GM21737 (cell line): ENCODE results near the gene F2RL2.
A peak's percentile ranks its signal among the peaks of the same experiment; 100 is the strongest.
"Not testable (repeated sequence)": the region's sequence is repeated elsewhere in the genome, so short reads cannot be mapped to it uniquely, and the experiment has no call there.

Source experiments
- ATAC-seq: cut with Tn5 transposase; IDR thresholded peaks from one replicate; pipeline ENCODE4 v1.9.1; 2021; ENCODE audit warnings: mild to moderate bottlenecking, moderate library complexity; ENCODE audit not compliant: unreplicated experiment

Gene F2RL2

GRCh38 chr5:76622076-76622475 is 1.1 kb downstream of the F2RL2 start:
- no peak for ATAC-seq

DNA sequence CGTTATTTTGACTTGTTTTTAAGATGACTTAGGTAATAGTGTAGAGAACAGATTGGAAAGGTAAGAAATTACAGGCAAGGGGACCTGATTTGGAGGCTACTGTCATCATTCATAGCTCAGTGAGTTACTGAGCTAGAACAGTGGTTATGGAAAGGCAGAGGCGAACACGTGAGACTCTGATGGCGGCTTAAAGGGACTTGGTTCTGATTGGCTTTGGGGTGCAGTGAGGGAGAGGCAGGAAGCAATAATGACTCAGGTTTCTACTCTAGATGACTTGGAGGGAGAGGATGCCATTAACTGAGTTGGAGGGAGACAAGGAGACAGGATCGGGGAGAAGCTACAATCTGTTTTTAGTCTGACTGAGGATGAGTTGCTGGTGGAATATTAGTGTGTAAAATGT is 3.0 kb downstream of the F2RL2 start:
- no peak for ATAC-seq

DNA sequence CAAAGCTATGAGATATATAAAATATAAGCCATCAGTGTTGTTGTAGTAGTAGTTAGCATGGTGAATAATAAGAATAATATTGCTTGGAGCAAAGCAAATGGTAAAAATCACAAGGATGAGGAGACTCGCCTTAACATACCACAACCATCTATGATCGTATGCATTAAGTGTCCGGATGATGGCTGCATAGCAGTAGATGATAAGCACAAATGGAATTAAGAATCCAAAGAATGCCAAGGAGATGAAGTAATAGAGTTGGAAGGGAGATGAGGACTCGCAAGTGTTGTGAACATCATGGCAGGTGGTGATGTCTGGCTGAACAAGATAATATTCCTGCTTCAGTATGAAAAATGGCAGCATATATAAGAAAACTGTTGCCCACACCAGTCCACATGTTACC is 5.5 kb downstream of the F2RL2 start:
- no peak for ATAC-seq

GRCh38 chr5:76617229-76617628 is 6.0 kb downstream of the F2RL2 start:
- no peak for ATAC-seq

GRCh38 chr5:76616206-76616605 is 7.0 kb downstream of the F2RL2 start:
- ATAC-seq: no peak

- no peak for ATAC-seq
These were observed 7.4 kb downstream of the F2RL2 start for GRCh38 chr5:76615759-76616158.

GRCh38 chr5:76612942-76613341 is 10.3 kb downstream of the F2RL2 start:
- no peak for ATAC-seq

DNA sequence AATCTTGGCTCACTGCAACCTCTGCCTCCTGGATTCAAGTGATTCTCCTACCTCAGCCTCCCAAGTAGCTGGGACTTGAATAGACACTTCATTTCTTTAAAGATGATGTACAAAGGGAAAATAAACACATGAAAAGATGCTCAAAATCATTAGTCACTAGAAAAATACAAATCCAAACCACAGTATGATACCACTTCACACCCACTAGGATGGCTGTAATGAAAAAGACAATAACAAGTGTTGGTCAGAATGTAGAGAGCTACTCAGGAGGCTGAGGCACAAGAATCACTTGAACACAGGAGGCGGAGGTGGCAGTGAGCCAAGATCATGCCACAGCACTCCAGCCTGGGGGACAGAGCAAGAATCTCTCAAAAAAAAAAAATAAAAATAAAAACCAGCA is 13.0 kb downstream of the F2RL2 start:
- ATAC-seq: no peak

DNA sequence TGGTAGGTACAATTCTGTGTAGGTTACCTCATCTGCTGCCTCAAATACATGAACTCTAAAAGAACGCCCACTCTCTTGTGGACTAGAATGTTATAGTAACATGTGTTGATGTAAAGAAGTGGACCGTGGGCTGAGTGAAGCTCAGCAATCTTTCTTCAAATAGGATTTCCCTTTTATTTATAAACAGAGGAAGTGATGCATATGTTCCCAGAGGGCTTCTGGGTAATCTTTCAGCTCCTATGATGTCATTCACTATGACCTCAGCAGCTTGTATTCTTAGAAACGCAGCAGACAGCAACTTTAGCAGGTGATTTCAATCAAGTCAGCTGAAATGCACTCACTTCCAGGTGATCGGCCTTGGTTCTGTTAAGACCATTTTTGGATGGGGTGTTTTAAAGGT is 14.4 kb downstream of the F2RL2 start:
- ATAC-seq: no peak

- no peak for ATAC-seq
These were observed 15.8 kb downstream of the F2RL2 start for GRCh38 chr5:76607353-76607871.

GRCh38 chr5:76606701-76607100 is 16.5 kb downstream of the F2RL2 start:
- no peak for ATAC-seq

DNA sequence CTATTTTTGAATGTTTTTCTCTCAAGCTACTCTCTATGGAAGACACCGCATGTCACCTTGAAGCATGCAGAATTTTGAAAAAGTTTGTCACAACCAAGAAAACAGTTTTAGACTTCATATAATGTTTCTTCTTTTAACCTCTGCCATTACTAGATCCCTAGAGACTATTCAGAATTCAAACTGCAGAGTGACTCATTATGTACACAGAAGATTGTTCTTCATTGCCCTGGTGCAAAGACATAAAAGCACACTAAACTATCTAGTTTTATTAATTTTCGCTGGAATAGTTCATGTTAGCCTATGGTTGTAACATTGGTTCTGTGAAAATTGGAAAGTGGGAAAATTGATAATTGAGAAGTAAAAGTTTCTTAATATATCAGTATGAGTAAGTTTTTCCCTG is 18.4 kb downstream of the F2RL2 start:
- ATAC-seq: no peak

GRCh38 chr5:76603991-76604390 is 19.2 kb downstream of the F2RL2 start:
- not testable (repeated sequence) for ATAC-seq

DNA sequence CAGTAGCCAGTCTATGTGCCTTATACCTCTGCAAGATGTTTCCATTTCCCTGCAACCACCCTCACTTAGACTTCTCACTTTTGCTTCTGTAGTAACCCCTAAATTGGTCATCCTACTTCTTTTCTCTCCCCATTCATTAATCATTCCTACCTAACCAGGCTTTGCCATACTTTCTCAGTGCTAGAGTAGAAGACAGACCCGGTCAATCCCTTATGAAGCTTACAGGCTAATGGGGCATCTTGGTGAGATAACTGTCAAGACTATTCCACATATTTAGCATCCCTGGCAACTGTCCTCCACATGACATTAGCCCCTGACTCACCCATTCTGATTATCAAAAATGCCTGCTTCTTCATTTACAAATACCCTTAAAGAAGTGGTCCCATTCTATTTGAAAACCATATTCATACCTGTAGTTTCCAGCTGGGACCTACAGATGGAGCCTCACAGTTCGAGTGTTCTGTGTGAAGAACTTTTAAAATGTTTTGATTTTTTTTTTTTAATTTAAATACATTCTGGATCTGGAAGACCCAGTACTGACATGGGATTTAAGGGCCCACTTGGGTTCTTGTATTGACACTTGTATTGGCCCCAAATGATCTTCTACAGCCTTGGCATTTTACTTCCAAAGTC is 21.0 kb downstream of the F2RL2 start:
- ATAC-seq: no peak

DNA sequence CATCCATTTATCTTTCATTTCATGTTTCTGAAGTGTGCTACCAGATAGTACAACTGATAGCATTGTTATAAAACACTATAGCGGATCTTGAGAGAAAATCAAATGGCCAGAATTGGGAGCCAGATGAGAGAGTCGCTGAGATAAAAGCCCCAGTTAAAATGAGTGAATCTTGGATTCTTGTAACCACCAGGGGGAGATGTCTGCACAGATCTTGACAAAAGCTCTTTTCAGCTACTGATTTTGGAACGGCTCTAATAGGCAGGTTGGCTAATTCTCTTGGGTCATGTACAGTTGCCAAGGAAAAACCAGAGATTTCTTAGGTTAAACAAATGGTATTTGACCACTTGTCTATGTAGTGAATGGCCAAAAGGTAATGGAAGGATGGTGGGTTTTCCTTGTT is 21.7 kb downstream of the F2RL2 start:
- no peak for ATAC-seq

DNA sequence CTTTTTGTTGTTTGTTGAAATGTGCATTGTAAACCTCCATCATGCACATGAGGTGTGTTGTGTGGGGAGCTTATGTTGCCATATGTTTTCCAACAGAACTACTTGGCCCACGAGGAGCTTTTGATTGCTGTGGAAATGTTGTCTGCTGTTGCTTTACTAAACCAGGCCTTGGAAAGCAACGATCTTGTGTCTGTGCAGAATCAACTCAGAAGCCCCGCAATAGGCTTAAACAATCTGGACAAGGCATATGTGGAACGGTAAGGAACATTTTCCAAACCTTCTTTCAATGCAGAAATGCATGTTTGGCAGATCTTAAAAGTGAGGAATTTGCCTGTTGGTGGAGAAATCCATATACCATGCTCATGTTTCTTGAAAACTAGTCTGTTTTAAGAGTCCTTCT is 22.5 kb downstream of the F2RL2 start:
- ATAC-seq: no peak

DNA sequence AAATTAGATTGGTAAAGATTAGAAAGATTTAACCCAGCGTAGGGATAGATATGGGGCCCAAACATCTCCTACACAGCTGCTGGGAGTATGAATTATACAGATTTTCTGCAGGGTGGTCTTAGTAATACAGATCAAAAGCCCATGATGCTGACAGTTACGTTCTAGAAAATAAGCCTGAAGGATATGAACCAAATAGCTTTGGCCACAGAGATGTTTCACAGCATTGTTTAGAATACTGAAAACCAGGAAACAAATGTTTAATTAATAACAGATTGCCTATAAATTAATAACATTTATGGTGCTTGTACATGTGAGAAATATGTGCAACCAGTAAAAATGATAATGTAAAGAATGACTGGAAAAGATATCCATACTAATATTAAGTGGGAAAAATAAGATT is 24.7 kb downstream of the F2RL2 start:
- no peak for ATAC-seq

DNA sequence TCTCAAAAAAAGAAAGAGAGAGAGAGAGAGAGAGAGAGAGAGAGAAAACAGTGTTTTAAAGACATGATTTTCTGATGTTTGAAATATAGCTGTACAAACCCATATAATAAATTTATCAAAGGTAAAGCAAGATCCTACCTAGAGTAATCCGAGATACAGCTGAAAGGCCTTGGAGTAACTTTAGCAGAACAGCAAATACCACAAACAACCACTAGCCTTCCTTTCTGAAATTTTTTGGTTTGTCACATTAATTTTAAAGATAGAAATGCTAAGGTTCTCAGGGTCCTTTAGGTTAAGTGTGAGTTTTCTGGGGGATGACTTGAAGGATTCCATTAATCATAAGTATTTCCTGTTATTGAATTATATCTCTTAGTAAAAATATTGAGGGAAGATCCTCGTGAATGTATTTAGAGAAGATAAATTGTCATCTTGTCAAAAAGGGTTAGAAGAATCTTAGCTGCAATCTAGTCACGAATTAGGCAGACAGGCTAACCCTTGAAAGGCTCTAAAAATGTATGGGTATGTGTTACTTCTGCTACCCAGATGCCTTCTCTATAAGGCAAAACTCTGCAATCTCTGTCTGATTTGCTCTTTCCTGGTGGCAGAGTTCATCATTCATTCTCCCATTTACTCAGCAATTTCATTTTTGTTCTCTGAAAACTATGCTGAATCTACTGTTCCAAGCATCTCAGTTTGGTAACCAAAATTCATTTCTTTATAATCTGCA is 27.3 kb downstream of the F2RL2 start:
- no peak for ATAC-seq

- no peak for ATAC-seq
These were observed 29.1 kb downstream of the F2RL2 start for GRCh38 chr5:76594107-76594506.

GRCh38 chr5:76592692-76593091 is 30.5 kb downstream of the F2RL2 start:
- no peak for ATAC-seq

DNA sequence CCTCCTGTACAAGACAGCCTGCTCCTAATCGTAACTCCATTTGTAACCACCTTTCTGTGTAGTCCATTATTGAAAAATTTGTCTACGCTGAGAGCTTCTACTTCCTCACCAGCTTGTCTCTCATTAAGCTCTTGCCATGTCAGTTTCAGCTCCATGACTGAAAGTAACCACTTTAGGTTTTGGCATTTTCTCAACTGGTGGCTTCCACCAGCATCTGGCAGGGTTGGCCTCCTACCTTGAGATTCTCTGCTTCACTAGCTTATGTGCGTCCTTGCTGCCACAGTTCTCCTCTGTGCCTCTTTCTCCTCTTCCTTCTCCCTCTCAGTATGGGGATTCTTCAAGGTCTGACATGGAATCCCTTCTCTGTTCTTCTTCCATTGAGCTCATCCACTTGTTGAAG is 31.8 kb downstream of the F2RL2 start:
- no peak for ATAC-seq

DNA sequence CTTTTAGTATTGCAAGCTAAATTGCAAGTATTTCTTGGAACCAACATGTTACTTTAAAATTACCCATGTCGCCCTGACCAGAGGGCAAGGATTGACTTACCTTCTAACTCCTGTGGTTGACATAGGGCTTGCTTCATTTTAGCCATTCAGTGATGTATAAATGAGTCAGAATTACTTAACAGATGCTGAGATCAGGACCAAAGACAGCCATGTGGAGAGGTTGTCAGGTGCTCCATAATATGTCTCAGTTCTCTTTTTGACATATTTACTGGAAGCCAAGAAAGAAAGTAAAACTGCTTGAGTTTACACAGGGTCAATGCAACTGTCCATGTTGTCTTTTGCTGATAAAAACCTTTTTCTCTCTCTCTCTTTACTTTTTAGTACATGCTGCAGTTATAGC is 33.2 kb downstream of the F2RL2 start:
- ATAC-seq: peak; percentile 93

DNA sequence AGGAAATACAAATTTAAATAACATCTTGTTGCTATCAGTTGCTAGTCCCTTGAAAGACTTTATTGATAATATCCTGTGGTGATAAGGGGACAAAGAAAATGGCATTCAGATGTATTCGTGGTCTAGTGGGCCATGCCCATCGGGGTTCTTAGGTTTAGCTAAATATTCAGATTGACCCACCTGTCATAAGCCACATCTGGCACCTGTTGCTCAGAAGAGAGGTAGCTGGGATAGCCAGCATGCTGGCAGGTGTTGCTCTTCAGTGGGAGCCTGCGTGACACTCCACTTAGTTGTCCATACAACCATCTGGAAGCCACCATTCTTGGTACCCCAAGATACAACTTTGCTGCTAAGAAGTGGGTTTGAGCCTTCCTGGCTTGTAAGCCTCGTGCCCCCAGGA is 36.7 kb downstream of the F2RL2 start:
- ATAC-seq: no peak
